ENCODE measurements around the gene HNRNPL.

DNA sequence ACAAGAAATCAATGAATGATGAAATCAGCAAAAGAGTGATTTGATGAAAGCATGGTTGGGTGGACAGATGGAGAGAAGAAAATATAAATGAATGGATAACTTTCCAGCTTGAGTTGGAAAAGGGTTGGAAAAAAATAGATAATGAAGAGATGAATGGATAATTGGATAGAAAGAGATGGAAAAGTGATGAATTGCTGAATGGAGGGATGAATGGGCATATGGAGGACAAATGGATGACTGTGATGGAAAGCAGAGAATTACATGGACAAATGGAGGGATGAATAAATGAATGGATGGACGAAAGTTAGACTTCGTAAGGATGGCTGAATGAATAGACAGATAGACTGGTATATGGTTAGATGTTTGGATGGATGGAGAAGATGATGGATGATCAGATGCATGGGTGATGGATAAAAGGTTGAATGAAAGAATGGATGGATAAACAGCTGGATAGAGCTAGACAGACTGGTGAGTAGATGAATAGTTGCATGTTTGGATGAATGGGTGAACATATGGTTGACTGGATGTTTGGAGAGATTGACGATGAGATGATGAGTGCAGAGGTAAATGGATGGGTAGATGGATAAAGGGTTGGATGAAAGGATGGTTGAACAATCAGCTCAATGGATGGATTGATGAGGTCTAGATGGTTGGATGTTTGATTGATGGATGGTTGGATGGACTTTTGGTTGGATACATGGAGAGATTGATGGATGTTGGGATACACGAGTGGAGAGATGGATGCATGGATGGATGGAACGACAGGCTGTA is 49.0 kb downstream of the HNRNPL start:
- TF ChIP-seq CTCF (conservative IDR thresholded peaks at IDR 0.05 in 1 of 2, IDR thresholded peaks at IDR 0.05 in 1 of 2; ENCODE audit: extremely low read depth in 1 of 2, insufficient read depth in 1 of 2, low read depth in 1 of 2, low read length in 2 of 2) (no peak), EZH2 (IDR thresholded peaks at IDR 0.05; ENCODE audit: borderline replicate concordance, low read length) (no peak)

Measured in mammary epithelial cell (primary cell).